Measurements from ENCODE around the gene SLC4A5. TPM values are rescaled to one million over a fixed set of nuclear protein-coding genes. Genes with fewer than 3 reads are reported as not detected.
A peak's percentile ranks its signal among the peaks of the same experiment; 100 is the strongest.

SLC4A5 gene
- total RNA-seq, 1 donor from 2014 or later: 3.6 TPM

GRCh38 chr2:74267068-74267467 is 76.1 kb downstream of the SLC4A5 start:
- no peak for DNase-seq (ENCODE audit: low spot score)

DNA sequence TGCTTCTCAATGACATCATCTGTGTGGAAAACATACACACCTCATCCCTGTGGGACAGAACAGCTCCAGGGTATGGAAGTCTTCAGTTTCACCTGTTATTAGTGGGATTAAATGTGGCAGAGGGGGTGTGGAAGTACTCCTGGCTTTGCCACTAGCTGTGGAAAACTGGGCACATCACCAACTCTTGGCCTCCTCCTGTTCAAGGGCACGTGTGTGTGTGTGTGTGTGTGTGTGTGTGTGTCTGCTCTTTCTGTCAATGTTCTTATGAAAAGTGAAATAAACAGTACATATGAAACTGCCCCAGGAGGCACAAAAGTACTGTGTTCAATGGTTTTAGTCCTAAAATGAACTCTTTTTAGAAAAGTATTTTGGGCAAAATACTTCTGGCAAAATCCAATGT is 78.9 kb downstream of the SLC4A5 start:
- DNase-seq (ENCODE audit: low spot score): no peak

DNA sequence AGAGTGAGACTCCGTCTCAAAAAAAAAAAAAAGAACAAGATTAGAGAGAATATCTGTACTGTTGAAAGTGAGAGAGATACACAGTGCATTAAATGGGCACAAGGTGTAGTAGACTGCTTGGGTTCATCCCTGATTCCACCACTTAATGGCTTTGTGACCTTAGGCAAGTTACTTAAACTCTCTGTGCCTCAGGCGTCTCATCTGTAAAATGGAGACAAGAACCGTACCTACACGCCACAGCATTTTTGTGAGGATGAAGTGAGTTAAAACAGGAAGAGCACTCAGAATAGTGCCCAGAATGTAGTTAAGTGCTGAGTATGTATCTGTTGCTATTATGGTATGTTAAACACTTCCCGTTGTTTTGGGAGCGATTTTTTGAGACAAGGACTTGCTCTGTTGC is 80.5 kb downstream of the SLC4A5 start:
- no peak for DNase-seq (ENCODE audit: low spot score)

- DNase-seq (ENCODE audit: low spot score): peak; percentile 45
Observed at GRCh38 chr2:74261204-74261864, 81.9 kb downstream of the SLC4A5 start.

- no peak for DNase-seq (ENCODE audit: low spot score)
Observed at GRCh38 chr2:74260495-74260894, 82.7 kb downstream of the SLC4A5 start.

DNA sequence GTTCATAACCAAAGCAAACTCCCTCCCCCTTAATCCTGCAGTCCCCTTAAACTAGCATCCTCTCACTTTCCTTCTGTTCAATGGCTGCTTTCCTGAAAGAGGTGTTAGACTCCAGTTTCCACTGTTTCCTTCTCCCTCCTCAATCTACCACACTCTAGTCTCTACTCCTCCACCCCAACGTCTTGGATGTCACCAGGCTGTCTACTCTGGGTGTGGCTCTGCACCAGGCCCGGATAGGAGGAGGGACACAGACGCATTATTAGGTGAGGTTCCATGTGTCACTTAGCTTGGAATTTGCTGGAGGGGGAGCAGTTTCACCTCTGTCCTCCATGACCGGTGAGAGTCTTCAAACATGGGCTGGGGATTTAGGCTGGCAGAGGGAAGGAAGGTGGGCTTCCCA is 83.5 kb downstream of the SLC4A5 start:
- DNase-seq (ENCODE audit: low spot score): no peak

DNA sequence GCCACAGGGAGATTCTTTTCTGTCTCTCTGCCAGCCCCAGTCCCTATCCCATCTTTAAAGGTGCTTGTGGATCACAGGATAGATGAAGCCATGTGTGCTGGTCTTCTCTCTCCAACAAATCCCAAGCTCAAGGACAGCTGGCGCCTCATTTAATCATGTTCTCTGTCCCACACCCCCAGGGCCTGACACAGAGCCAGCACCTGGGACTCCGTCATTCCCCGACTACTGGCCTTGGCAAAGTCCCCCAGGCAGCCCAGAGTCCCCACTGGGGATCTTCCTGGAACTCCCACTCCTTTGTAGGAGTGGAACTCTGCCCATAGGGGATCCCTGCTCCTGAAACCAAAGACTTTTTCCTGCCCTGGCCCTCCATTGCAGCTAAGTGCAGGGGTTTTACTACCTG is 84.0 kb downstream of the SLC4A5 start:
- no peak for DNase-seq (ENCODE audit: low spot score)

GRCh38 chr2:74255660-74256213 is 87.5 kb downstream of the SLC4A5 start:
- DNase-seq (ENCODE audit: low spot score): no peak

- DNase-seq (ENCODE audit: low spot score): no peak
Observed at GRCh38 chr2:74253971-74254310, 89.3 kb downstream of the SLC4A5 start.

DNA sequence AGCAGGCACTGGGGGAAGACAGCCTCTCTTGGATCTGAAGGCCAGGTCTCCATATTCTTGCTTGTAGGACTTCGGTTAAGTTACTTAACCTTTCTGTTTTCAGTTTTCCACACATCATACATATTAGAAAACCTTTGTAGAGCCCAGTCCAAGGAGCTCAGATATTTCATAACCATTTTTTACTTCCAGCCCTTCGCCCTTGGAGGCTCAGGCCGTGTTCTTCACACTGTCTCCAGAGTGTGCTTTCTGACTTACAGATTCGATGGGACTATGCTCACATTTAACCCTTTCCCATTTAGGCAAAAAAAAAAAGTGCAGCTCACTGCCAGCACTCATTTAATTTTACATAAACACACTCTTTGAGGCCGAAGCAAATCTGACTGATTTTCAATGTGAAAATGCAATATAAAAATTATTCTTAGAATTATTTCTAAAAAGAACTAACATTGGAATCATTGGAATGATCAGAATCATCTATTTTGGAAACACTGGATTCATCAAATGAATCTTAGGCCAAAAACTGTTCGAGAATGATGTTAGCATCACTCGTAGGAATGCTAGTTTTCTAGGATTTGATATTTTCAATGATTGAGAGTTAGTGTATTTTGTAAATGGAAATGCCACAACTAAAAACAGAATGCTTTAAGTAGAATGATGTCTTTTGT is 89.8 kb downstream of the SLC4A5 start:
- no peak for DNase-seq (ENCODE audit: low spot score)

GRCh38 chr2:74252862-74253261 is 90.4 kb downstream of the SLC4A5 start:
- no peak for DNase-seq (ENCODE audit: low spot score)

DNA sequence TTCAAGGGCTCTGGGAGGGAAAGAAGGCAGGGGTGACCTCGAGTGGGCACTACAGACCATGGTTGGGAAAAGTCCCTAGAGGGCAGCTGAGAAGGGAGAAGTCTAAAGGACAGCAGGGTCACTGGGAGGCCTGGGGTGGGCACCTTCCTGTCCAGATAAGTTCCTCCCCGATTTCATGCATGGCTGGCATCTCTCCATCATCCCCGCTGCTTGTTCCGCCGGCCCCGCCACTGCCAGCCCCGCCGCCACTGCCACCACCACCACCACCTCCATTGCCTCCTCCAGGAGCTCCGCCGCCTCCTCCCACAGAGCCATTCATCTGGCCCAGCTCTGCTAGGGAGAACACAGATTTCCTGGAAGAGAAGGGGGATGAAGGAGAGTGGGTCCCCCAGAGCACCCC is 91.2 kb downstream of the SLC4A5 start:
- no peak for DNase-seq (ENCODE audit: low spot score)

DNA sequence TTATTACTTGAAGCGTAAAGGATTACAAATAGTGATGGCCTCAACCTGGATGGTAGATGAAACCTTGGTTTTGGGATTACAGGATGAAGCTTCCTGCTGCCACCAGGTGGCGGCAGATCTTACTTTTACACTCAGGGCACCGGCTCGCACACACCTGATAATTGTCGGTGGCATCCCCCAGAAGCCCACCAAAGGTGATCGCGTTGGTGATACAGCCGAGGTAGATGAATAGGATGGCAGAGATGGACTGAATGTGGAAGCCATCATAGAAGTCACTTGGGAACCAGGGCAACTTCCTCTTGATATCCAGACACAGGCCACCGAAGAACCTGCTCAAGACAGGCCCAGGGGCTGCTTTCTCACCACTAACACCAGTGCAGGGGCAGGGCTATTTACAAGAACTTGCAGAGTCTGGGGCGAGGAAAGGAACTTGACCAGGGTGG is 93.0 kb downstream of the SLC4A5 start:
- peak; percentile 40 for DNase-seq (ENCODE audit: low spot score)

- no peak for DNase-seq (ENCODE audit: low spot score)
Observed at GRCh38 chr2:74249406-74250122, 93.7 kb downstream of the SLC4A5 start.

DNA sequence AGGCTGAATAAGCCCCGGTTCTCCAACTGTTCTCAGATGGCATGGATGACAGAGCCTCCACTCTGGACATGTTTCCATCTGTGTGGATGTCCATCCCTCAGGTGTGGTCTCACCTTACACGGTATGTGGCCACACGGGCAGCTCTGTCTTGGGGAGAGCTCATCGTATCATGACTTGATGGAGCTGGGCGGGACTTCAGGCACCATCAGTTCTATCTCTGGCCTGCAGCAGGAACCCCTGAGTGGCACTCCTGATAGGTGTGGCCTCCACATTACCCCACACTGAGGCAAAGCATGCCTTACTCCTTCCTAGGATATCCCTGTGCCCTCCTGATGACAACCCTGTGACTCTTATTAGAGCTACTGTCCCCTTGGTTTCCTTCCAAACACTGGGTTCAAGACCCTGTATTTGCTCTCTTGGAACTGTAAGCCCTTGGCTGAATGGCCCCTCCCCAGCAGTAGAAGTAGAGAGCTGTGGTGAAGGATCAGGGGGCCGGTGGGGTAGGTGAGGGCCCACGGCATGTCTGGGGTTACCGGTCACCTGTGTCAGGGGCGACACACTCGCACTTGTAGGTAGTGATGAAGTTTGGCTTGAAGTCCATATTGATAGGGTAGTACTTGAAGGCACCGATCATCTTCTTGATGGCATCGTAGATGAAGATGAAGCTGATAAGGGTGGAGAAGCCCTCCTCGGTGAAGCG is 96.6 kb downstream of the SLC4A5 start:
- no peak for DNase-seq (ENCODE audit: low spot score)

- no peak for DNase-seq (ENCODE audit: low spot score)
Observed at GRCh38 chr2:74244286-74244685, 98.9 kb downstream of the SLC4A5 start.

DNA sequence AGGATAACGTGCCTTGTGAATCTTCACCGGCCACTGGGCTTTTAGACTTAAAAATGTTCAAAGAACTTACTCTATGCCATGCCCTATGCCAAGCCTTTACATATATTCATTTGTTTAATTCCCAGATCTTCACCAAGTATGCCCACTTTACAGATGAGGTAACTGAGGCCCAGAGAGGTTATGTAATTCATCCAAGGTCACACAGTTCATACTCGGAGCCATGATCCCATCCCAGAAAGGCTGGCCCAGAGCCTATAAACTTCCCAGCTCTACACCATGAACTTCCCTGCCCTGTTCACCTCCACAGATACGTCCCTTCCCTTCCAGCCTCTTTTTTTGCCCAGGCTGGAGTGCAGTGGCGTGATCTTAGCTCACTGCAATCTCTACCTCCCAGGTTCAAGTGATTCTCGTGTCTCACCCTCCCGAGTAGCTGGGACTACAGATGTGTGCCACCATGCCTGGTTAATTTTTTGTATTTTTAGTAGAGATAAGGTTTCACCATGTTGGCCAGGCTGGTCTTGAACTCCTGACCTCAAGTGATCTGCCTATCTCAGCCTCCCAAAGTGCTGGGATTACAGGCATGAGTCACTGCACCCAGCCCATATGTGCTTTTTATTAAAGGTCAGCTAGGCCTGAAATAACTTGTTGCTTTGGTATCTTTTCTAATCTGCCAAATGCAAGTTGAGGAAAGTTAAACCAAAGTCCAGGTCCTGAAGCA is 100.7 kb downstream of the SLC4A5 start:
- no peak for DNase-seq (ENCODE audit: low spot score)

- DNase-seq (ENCODE audit: low spot score): no peak
Observed at GRCh38 chr2:74239346-74239745, 103.9 kb downstream of the SLC4A5 start.

- no peak for DNase-seq (ENCODE audit: low spot score)
Observed at GRCh38 chr2:74238879-74239278, 104.3 kb downstream of the SLC4A5 start.

GRCh38 chr2:74235041-74235440 is 108.2 kb downstream of the SLC4A5 start:
- DNase-seq (ENCODE audit: low spot score): no peak

- DNase-seq (ENCODE audit: low spot score): no peak
Observed at GRCh38 chr2:74233648-74234047, 109.6 kb downstream of the SLC4A5 start.

Measured in umbilical cord (tissue), 2 donors.